ENCODE data around the gene SLCO2A1.

Gene SLCO2A1

DNA sequence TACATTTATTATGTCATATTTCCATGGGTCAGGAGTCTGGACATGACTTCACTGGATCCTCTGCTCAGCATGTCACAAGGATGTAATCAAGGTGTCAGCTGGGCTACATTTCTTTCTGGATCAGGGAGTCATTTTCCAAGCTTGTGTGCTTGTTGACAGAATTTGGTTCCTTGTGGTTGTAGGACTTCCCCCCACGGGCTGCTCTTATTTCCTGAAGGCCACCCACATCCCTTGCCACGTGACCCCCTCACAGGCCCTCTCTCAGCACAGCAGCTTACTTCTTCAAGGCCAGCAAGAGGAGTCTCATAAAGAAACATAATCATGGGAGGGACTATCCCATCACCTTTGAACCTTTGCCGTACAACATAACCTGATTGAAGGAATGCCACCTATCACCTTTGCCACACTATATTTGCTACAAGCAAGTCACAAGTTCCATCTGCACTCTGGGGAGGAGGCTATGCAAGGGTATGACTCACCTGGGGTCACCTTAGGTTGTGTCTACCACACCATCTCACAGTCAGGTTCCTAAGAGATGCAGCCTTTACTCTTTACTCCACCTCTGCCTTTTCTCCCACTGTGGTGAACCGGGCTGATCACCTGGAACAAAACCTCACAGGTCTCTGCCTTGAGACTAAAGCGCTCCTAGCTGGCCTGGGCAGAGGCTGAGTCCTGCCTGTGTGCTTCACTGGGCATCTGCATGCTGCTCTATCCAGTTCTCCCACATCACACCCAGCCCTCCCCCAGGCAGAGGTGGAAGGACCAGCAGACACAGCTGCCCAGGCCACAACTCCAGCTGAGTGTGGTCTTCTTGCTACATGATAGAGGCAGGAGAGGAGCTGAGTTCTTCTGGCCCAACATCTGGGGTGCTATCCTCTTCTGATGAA lies 147.5 kb downstream of the SLCO2A1 start:
- peak; percentile 30 for DNase-seq

- peak; percentile 20 for DNase-seq
Observed at GRCh38 chr3:133881492-133881891, 148.2 kb downstream of the SLCO2A1 start.

GRCh38 chr3:133880886-133881455 lies 148.8 kb downstream of the SLCO2A1 start:
- no peak for DNase-seq

DNA sequence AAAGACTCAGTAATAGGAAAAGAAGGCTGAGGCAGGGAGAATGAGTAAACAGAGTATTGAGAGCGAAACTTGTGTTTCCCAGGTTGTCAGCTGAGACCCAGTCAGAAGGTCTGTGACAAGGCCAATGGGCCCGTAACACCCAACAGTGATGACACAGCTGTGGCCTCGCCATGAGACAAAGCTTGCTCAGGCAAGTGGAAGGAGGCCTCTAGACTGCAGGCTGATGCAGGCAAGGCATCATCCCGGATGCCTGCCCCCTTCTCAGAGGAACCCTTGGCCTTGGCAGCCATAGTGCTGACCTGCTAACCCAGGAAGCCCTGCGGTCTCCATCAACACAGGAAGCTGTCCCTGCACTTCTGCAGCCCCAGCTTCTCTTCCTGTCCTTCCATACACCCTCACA lies 149.4 kb downstream of the SLCO2A1 start:
- peak; percentile 40 for DNase-seq

DNA sequence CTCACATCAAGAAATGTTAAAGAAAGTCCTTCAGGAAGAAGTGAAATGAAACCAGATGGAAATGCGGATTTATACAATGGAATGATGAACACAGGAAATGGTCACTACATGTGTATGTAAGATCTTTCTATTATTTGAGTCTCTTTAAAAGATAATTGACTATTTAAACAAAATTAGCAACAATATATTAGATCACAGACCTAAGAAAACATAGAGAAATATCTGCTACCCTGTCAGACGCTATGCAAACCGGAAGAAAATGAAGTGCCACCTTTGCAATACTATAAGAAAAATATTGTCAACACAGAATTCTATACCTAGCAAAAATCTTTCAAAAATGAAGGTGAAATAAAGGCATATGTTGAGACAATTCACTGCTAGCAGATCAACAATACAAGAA lies 151.2 kb downstream of the SLCO2A1 start:
- DNase-seq = no peak
